Keratinocyte (primary cell): Measurements from ENCODE around the gene SBNO2. TPM values are rescaled to one million over a fixed set of nuclear protein-coding genes. Genes with fewer than 3 reads are reported as not detected.
"Not testable (repeated sequence)": the region's sequence is repeated elsewhere in the genome, so short reads cannot be mapped to it uniquely, and the experiment has no call there.

ENCODE experiments used
- DNase-seq: peaks from one replicate; pipeline ENCODE4 v3.0.0-alpha.2; 2011; ENCODE audit warnings: low read depth, missing footprints, low spot score
- FAIRE-seq: peaks from 2 replicates; lab custom pipeline; 2011; peaks lifted over from hg19 to GRCh38; lab: Jason Lieb, UNC
- H2AFZ ChIP-seq: 2 replicates; pipeline ENCODE4 v1.6.0; 2012; ENCODE audit warnings: low read length, control low read depth, inconsistent platforms; ENCODE audit not compliant: control insufficient read depth
- H3K27ac ChIP-seq: 2 replicates; pipeline ENCODE4 v1.5.1; 2011; ENCODE audit warnings: low read length; ENCODE audit not compliant: control insufficient read depth, insufficient read depth
- H3K27me3 ChIP-seq: 3 replicates; pipeline ENCODE4 v1.6.0; 2011; ENCODE audit warnings: low read length; ENCODE audit not compliant: control insufficient read depth, insufficient read depth; ENCODE audit errors: extremely low read depth
- H3K36me3 ChIP-seq, 2 experiments: 2 replicates in 1 of 2; 3 replicates in 1 of 2; pipeline ENCODE4 v1.5.1; 2011; ENCODE audit warnings: low read length in 2 of 2, mild to moderate bottlenecking in 1 of 2; ENCODE audit not compliant: control insufficient read depth in 2 of 2, insufficient read depth in 2 of 2; ENCODE audit errors: extremely low read depth in 1 of 2
- H3K4me1 ChIP-seq: 3 replicates; pipeline ENCODE4 v1.5.1; 2011; ENCODE audit warnings: low read length; ENCODE audit not compliant: control insufficient read depth, insufficient read depth; ENCODE audit errors: extremely low read depth
- H3K4me2 ChIP-seq: 3 replicates; pipeline ENCODE4 v1.6.0; 2011; ENCODE audit warnings: low read depth, low read length; ENCODE audit not compliant: control insufficient read depth, insufficient read depth; ENCODE audit errors: extremely low read depth
- H3K4me3 ChIP-seq, 3 experiments: fragments of 200-600 bp in 1 of 3; sonication (generic) in 1 of 3; 2 replicates in 2 of 3; 3 replicates in 1 of 3; pipeline ENCODE4 v1.5.1; 2011 to 2016; ENCODE audit warnings: low read length in 3 of 3, mild to moderate bottlenecking in 3 of 3, control low read depth in 2 of 3, inconsistent platforms in 1 of 3, low read depth in 1 of 3, mixed read lengths in 1 of 3, mixed run types in 1 of 3, moderate library complexity in 1 of 3; ENCODE audit not compliant: control insufficient read depth in 2 of 3, insufficient read depth in 2 of 3; ENCODE audit errors: extremely low read depth in 1 of 3
- H3K79me2 ChIP-seq: 2 replicates; pipeline ENCODE4 v1.6.0; 2012; ENCODE audit warnings: low read length; ENCODE audit not compliant: control insufficient read depth, insufficient read depth
- H3K9ac ChIP-seq: 3 replicates; pipeline ENCODE4 v1.6.0; 2011; ENCODE audit warnings: low read length; ENCODE audit not compliant: control insufficient read depth, insufficient read depth; ENCODE audit errors: extremely low read depth
- H3K9me1 ChIP-seq: 3 replicates; pipeline ENCODE4 v1.6.0; 2011; ENCODE audit warnings: low read length; ENCODE audit not compliant: control insufficient read depth, insufficient read depth; ENCODE audit errors: extremely low read depth
- H3K9me3 ChIP-seq: 2 replicates; pipeline ENCODE4 v1.5.1; 2012; ENCODE audit warnings: low read depth, low read length; ENCODE audit not compliant: control insufficient read depth
- H4K20me1 ChIP-seq: 3 replicates; pipeline ENCODE4 v1.6.0; 2011; ENCODE audit warnings: low read length; ENCODE audit not compliant: control insufficient read depth, insufficient read depth; ENCODE audit errors: extremely low read depth
- CTCF ChIP-seq, 3 experiments: IDR thresholded peaks in 1 of 3; conservative IDR thresholded peaks in 1 of 3; optimal IDR thresholded peaks in 1 of 3; 2 replicates in 2 of 3; 3 replicates in 1 of 3; pipeline versions ENCODE3 to v1.5.1; 2011; ENCODE audit warnings: low read length in 3 of 3, mild to moderate bottlenecking in 3 of 3, moderate library complexity in 2 of 3, control low read depth in 1 of 3, inconsistent platforms in 1 of 3; ENCODE audit not compliant: insufficient read depth in 2 of 3; ENCODE audit errors: extremely low read depth in 1 of 3
- EZH2 ChIP-seq: IDR thresholded peaks from one replicate; pipeline ENCODE4 v1.6.1; 2012; ENCODE audit warnings: inconsistent platforms, mild to moderate bottlenecking, low read length, moderate library complexity
- dilution Hi-C: fragments of 300-500 bp; cut with MboI; formaldehyde crosslinking; loops from one replicate; pipeline ENCODE4 v1.7.0; 2020; ENCODE audit warnings: low sequenced_read_pairs; ENCODE audit not compliant: extremely low pct_ligation_motif_present
- polyA plus RNA-seq, 5 experiments: library from polyadenylated mRNA; depleted of rRNA in 3 of 5; stranded (reverse) in 3 of 5; stranded (forward) in 1 of 5; unstranded in 1 of 5; fragments of >200 nt; gene quantifications; 1 replicate in 1 of 5; 2 replicates in 3 of 5; 3 replicates in 1 of 5; pipeline versions ENCODE4 v1.2.1 to v1.2.3, GENCODE V29; 2011 to 2012; ENCODE audit warnings: missing spikeins in 2 of 5, low read depth in 1 of 5, low replicate concordance in 1 of 5

Gene SBNO2
- polyA plus RNA-seq, 1 donor (not counting 4 experiments of a cell fraction or from before 2014, with no cell fraction given) = 10.9 TPM

GRCh38 chr19:1206150-1206863 lies 32.2 kb upstream of the SBNO2 start:
- no peak for FAIRE-seq
- peaks cover 11% of the 10 kb centered on the region for H4K20me1 ChIP-seq
- dilution Hi-C loops = no loop called here

GRCh38 chr19:1205114-1206099 lies 31.3 kb upstream of the SBNO2 start, which contains the start of gene STK11:
TSS of gene STK11 (plus strand) at chr19:1205778. CDS start at chr19:1206914, 1,136 bp downstream.
- TF ChIP-seq CTCF (optimal IDR thresholded peaks at IDR 0.05 in 1 of 3, IDR thresholded peaks at IDR 0.05 in 1 of 3, conservative IDR thresholded peaks at IDR 0.05 in 1 of 3; ENCODE audit: extremely low read depth in 1 of 3, insufficient read depth in 2 of 3, low read length in 3 of 3) (no peak), EZH2 (no peak)
- Histone ChIP-seq H3K27me3 (no peaks in the 10 kb centered on the region), H3K9ac (peak within 1 kb of the TSS; percentile 81), H3K4me2 (peak within 1 kb of the TSS; percentile 95), H3K36me3 (peaks cover 3 to 8% of the 10 kb centered on the region in 2 experiments), H3K79me2 (peaks cover 39% of the 10 kb centered on the region), H2AFZ (peak within 1 kb of the TSS; percentile 62), H3K27ac (peak within 1 kb of the TSS; percentile 67), H3K9me3 (no peaks in the 10 kb centered on the region), H4K20me1 (peaks cover 11% of the 10 kb centered on the region), H3K4me1 (peaks cover 23% of the 10 kb centered on the region), H3K9me1 (no peaks in the 10 kb centered on the region), H3K4me3 (peak within 1 kb of the TSS; percentile 74 to 89 (median 79))
- DNase-seq = peak; percentile 79
- peak; percentile 9 for FAIRE-seq
- dilution Hi-C loops = no loop called here

More at GRCh38 chr19:1206150-1206863, 32.2 kb upstream of the SBNO2 start:
- no peaks in the 10 kb centered on the region for H3K9me3 ChIP-seq
- H3K4me2 ChIP-seq = peak overlapping the region; percentile 95
- peaks cover 26% of the 10 kb centered on the region for H3K4me1 ChIP-seq
- no peaks in the 10 kb centered on the region for H3K9me1 ChIP-seq
- H3K4me3 ChIP-seq = peak overlapping the region; percentile 73 to 89 (median 79)
- TF ChIP-seq CTCF (optimal IDR thresholded peaks at IDR 0.05 in 1 of 3, IDR thresholded peaks at IDR 0.05 in 1 of 3, conservative IDR thresholded peaks at IDR 0.05 in 1 of 3; ENCODE audit: extremely low read depth in 1 of 3, insufficient read depth in 2 of 3, low read length in 3 of 3) = no peak
- no peak for TF ChIP-seq EZH2
- peaks cover 3 to 8% of the 10 kb centered on the region in 2 experiments for H3K36me3 ChIP-seq
- H3K79me2 ChIP-seq = peaks cover 47% of the 10 kb centered on the region
- DNase-seq = no peak
- H2AFZ ChIP-seq = no peak overlapping the region
- H3K27ac ChIP-seq = peak overlapping the region; percentile 67
- H3K9ac ChIP-seq = peak overlapping the region; percentile 81
- H3K27me3 ChIP-seq = no peaks in the 10 kb centered on the region

- H3K27me3 ChIP-seq, H3K9ac ChIP-seq, H3K79me2 ChIP-seq, H3K9me3 ChIP-seq, H3K9me1 ChIP-seq, H3K4me1 ChIP-seq, dilution Hi-C loops, FAIRE-seq, DNase-seq, H3K36me3 ChIP-seq, H3K4me2 ChIP-seq, H3K4me3 ChIP-seq, H3K27ac ChIP-seq, H2AFZ ChIP-seq, H4K20me1 ChIP-seq: not testable (repeated sequence)
Measured at GRCh38 chr19:1200614-1201013, 26.5 kb upstream of the SBNO2 start.
